Calu3 (cell line): ENCODE data around the gene SPATS2L. TPM values are rescaled to one million over a fixed set of nuclear protein-coding genes. Genes with fewer than 3 reads are reported as not detected.

Experiments used
- BruUV-seq: library from RNA; stranded (reverse); fragments of 400-500 nt; replicated peaks from 2 replicates; lab custom pipeline; 2021; lab: Mats Ljungman, UMichigan
- CTCF ChIA-PET: fragments of 300-600 bp; sonication (Branson Sonifier 250); formaldehyde crosslinking; loops from one replicate; lab custom pipeline; 2022; ENCODE audit warnings: antibody characterized with exemption; lab: Charles Lee
- DNase-seq: peaks from one replicate; pipeline ENCODE4 v3.0.0; 2022
- H3K27ac Mint-ChIP-seq: one replicate; pipeline ENCODE4 v1.8.0; 2022; ENCODE audit warnings: mixed read lengths; ENCODE audit not compliant: unreplicated experiment
- H3K27me3 Mint-ChIP-seq: one replicate; pipeline ENCODE4 v1.8.0; 2022; ENCODE audit warnings: mixed read lengths; ENCODE audit not compliant: unreplicated experiment
- H3K36me3 Mint-ChIP-seq: one replicate; pipeline ENCODE4 v1.8.0; 2022; ENCODE audit warnings: mild to moderate bottlenecking, moderate library complexity, mixed read lengths; ENCODE audit not compliant: insufficient read depth, unreplicated experiment
- H3K4me1 Mint-ChIP-seq: one replicate; pipeline ENCODE4 v1.8.0; 2022; ENCODE audit warnings: mild to moderate bottlenecking, low read depth, mixed read lengths; ENCODE audit not compliant: unreplicated experiment
- H3K4me3 Mint-ChIP-seq: one replicate; pipeline ENCODE4 v1.8.0; 2022; ENCODE audit warnings: mild to moderate bottlenecking, low read depth, moderate library complexity, mixed read lengths; ENCODE audit not compliant: unreplicated experiment
- H3K9me3 Mint-ChIP-seq: one replicate; pipeline ENCODE4 v1.8.0; 2022; ENCODE audit warnings: low read depth, mixed read lengths; ENCODE audit not compliant: unreplicated experiment
- CTCF ChIP-seq: fragments of 200-600 bp; IDR thresholded peaks from one replicate; pipeline ENCODE4 v1.8.0; 2022; ENCODE audit warnings: antibody characterized with exemption; ENCODE audit not compliant: unreplicated experiment
- intact Hi-C: fragments of 100-400 bp; cut with micrococcal nuclease; formaldehyde crosslinking; loops from one replicate; pipeline ENCODE4 v1.10.0; 2022; ENCODE audit not compliant: unreplicated experiment
- total RNA-seq: library from RNA; stranded (reverse); gene quantifications from 2 replicates; pipeline ENCODE4 v1.2.3, GENCODE V29; 2022

The SPATS2L gene
- total RNA-seq, 1 experiment from 2014 or later, result 378 TPM

GRCh38 chr2:200296118-200296517 lies 10.4 kb upstream of the SPATS2L start:
- BruUV-seq, result no TSS peak
- Mint-ChIP-seq H3K36me3 (peaks cover 11% of the 10 kb centered on the region), H3K27me3 (no peaks in the 10 kb centered on the region), H3K4me3 (no peak overlapping the region), H3K9me3 (peaks cover 10% of the 10 kb centered on the region), H3K27ac (no peak overlapping the region), H3K4me1 (peaks cover 77% of the 10 kb centered on the region)
- no peak for DNase-seq
- intact Hi-C loops, result no loop called here
- CTCF ChIA-PET, result interaction anchor here (1.2 kb wide), 1 partner anchor 110 kb away, joined by 3 read pairs; no protein-coding TSS in a partner anchor
- no peak for TF ChIP-seq CTCF

- TF ChIP-seq CTCF, result no peak
- H3K27ac Mint-ChIP-seq, result peak overlapping the region; percentile 37
- CTCF ChIA-PET, result no interaction called here
- H3K4me3 Mint-ChIP-seq, result no peak overlapping the region
- H3K4me1 Mint-ChIP-seq, result peaks cover 87% of the 10 kb centered on the region
- no peak for DNase-seq
- peaks cover 11% of the 10 kb centered on the region for H3K36me3 Mint-ChIP-seq
- no TSS peak for BruUV-seq
- H3K27me3 Mint-ChIP-seq, result no peaks in the 10 kb centered on the region
- H3K9me3 Mint-ChIP-seq, result peaks cover 10% of the 10 kb centered on the region
- intact Hi-C loops, result no loop called here
Measured at GRCh38 chr2:200297100-200297499, 9.4 kb upstream of the SPATS2L start.

GRCh38 chr2:200297989-200298388 lies 8.5 kb upstream of the SPATS2L start:
- H3K4me3 Mint-ChIP-seq, result no peak overlapping the region
- peaks cover 95% of the 10 kb centered on the region for H3K4me1 Mint-ChIP-seq
- H3K9me3 Mint-ChIP-seq, result peaks cover 10% of the 10 kb centered on the region
- intact Hi-C loops, result no loop called here
- no peak for TF ChIP-seq CTCF
- BruUV-seq, result no TSS peak
- no peak for DNase-seq
- H3K36me3 Mint-ChIP-seq, result peaks cover 20% of the 10 kb centered on the region
- H3K27ac Mint-ChIP-seq, result no peak overlapping the region
- CTCF ChIA-PET, result no interaction called here
- no peaks in the 10 kb centered on the region for H3K27me3 Mint-ChIP-seq

GRCh38 chr2:200298816-200299215 lies 7.7 kb upstream of the SPATS2L start:
- BruUV-seq, result no TSS peak
- no peak for DNase-seq
- CTCF ChIA-PET, result no interaction called here
- Mint-ChIP-seq H3K36me3 (peaks cover 22% of the 10 kb centered on the region), H3K27ac (peak overlapping the region; percentile 25), H3K4me3 (no peak overlapping the region), H3K27me3 (no peaks in the 10 kb centered on the region), H3K9me3 (peaks cover 10% of the 10 kb centered on the region), H3K4me1 (peaks cover 98% of the 10 kb centered on the region)
- TF ChIP-seq CTCF, result no peak
- intact Hi-C loops, result no loop called here
